GM19025 (cell line): ENCODE measurements around the gene SYNGR1.
"Not testable (repeated sequence)": the region's sequence is repeated elsewhere in the genome, so short reads cannot be mapped to it uniquely, and the experiment has no call there.

Experiments
- ATAC-seq: cut with Tn5 transposase; IDR thresholded peaks from one replicate; pipeline ENCODE4 v1.9.1; 2021; ENCODE audit warnings: mild to moderate bottlenecking, low read depth, moderate library complexity; ENCODE audit not compliant: unreplicated experiment

SYNGR1 gene

GRCh38 chr22:39349506-39349966, 255 bp upstream of the SYNGR1 start:
- ATAC-seq: no peak

DNA sequence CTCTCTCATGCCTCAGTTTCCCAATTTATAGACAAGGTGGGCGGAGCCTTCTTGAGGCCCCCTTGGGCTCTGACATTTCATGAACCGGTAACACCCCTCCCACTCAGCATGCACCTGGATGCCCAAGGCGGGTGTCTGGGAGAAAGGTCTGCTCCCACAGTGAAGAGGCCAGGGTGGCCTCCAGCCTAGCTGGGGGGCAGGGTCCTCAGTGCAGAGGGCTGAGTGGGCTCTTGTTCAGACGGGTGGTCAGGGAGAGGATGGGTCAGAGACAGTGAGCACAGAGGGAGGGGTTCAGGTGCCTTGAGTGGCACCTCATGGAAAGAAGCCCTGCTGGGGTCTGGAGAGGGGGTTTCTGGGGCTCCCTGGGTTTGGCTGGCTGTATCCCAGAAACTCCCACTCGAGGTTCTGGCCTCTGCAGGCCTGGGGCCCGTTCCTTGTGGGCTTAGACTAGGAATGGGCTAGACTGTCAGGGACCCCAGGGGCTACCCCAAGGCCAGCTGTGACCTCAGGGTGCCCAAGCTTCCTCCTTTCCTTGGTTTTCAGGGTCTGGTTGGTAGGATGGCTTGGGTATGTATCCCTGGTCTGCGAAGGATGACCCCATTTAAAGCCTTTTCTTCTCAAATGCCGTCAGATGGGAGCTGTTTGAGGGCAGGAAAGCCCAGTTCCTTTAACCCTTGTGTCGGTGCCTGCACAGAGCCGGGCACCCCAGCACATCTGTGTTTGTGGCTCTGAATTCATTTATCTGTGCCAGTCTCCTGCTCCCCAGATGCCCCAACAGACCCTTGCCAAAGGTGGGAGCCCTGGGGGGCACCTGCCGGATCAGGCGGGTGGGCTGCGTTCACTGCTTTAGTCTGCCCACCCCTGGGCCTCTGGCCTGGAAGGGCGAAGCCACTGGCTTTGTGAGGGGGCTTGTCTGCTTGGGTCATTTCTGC, 1.2 kb downstream of the SYNGR1 start:
- ATAC-seq: no peak

GRCh38 chr22:39351689-39352214, 2.0 kb downstream of the SYNGR1 start:
- no peak for ATAC-seq

DNA sequence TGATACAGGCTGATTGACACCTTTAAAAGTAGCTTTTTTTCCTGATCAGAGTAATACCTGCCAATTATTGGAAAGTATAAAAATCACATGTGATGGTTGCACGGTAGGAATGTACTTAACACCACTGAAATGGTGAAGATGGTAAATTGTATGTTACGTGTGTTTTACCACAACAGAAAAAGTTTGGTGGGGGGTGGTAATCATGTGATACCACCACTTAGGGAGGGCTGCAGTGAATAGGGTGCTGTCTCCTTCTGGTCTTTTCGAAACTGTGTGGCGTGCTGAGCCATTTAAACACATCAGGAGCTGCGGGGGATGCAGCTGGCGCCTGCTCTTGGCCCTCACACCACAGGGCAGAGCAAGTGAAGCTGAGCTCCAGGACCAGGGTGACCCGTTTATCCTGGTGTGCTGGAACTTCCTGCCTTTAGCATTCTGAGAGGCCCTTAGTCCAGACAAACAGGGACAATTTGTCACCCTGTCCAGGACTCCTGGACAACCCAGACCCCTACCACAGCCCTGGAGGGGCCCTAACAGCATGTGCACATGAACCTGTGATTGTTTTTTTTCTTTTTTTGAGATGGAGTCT, 2.6 kb downstream of the SYNGR1 start:
- no peak for ATAC-seq

GRCh38 chr22:39353346-39353745, 3.6 kb downstream of the SYNGR1 start:
- ATAC-seq: no peak

DNA sequence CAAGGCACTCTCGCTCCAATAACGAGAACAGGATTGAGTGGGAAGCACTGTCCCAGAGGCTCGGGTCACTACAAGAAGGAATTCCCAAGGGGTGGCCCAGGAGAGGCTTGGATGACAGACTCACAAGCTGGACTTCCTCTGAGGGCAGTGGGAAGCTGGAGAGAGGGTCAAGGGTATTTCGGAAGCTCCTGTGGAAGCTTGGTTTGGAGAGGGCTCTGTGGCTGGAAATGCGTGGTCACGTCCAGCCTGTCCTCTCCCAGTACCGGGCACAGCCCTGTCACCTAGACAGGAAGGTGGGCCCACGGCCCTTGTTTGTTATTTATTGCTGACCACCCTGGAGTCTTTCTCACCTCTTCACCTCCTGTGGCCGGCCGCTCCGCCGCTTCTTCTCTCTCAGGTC, 5.3 kb downstream of the SYNGR1 start:
- no peak for ATAC-seq

GRCh38 chr22:39355805-39356204, 6.0 kb downstream of the SYNGR1 start:
- ATAC-seq: not testable (repeated sequence)

GRCh38 chr22:39356464-39356863, 6.7 kb downstream of the SYNGR1 start:
- ATAC-seq: no peak

DNA sequence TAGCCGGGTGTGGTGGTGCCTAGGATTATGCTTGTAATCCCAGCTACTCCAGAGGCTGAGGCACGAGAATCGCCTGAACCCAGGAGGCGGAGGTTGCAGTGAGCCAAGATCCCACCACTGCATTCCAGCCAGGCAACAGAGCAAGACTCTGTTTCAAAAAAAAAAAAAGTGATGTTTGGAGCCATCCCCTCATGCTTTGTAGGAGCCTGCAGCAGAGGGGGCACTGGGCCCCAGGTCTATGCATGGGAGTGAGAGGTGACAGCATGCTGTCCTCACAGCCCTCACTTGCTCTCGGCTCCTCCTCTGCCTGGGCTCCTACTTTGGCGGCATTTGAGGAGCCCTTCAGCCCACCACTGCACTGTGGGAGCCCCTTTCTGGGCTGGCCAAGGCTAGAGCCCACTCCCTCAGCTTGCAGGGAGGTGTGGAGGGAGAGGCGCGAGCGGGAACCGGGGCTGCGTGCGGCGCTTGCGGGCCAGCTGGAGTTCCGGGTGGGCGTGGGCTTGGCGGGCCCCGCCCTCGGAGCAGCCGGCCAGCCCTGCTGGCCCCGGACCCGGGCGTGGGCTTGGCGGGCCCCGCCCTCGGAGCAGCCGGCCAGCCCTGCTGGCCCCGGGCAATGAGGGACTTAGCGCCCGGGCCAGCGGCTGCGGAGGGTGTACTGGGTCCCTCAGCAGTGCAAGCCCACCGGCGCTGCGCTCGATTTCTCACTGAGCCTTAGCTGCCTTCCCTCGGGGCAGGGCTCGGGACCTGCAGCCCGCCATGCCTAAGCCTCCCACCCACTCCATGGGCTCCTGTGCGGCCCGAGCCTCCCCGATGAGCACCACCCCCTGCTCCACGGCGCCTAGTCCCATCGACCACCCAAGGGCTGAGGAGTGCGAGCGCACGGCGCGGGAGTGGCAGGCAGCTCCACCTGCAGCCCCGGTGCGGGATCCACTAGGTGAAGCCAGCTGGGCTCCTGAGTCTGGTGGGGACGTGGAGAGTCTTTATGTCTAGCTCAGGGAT, 7.6 kb downstream of the SYNGR1 start:
- not testable (repeated sequence) for ATAC-seq

- not testable (repeated sequence) for ATAC-seq
These were observed 8.4 kb downstream of the SYNGR1 start for GRCh38 chr22:39358197-39358596.

GRCh38 chr22:39359659-39360195, 9.9 kb downstream of the SYNGR1 start:
- no peak for ATAC-seq

DNA sequence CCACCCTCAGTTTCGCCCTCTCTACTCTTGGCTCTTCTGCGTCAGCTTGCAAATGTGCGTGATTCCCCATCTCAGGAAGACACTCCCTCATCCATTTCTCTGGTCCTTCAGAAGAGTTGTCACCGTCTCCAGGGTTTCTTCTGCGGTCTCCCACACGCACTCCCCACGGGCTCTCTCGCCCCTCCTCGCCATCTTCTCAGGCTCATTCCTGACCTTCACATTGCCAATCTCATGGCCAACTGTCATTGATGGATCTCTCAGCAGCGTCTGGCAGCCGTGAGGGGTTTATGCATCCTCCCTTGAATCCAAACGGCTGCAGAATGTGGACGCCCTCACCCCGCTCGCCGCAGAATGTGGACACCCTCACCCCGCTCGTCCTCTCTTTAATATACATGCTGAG, 10.5 kb downstream of the SYNGR1 start:
- ATAC-seq: no peak

- no peak for ATAC-seq
These were observed 11.1 kb downstream of the SYNGR1 start for GRCh38 chr22:39360674-39361413.

- ATAC-seq: no peak
These were observed 11.7 kb downstream of the SYNGR1 start for GRCh38 chr22:39361496-39361895.

GRCh38 chr22:39362271-39362670, 12.5 kb downstream of the SYNGR1 start:
- no peak for ATAC-seq

- ATAC-seq: no peak
These were observed 13.1 kb downstream of the SYNGR1 start for GRCh38 chr22:39362932-39363331.

DNA sequence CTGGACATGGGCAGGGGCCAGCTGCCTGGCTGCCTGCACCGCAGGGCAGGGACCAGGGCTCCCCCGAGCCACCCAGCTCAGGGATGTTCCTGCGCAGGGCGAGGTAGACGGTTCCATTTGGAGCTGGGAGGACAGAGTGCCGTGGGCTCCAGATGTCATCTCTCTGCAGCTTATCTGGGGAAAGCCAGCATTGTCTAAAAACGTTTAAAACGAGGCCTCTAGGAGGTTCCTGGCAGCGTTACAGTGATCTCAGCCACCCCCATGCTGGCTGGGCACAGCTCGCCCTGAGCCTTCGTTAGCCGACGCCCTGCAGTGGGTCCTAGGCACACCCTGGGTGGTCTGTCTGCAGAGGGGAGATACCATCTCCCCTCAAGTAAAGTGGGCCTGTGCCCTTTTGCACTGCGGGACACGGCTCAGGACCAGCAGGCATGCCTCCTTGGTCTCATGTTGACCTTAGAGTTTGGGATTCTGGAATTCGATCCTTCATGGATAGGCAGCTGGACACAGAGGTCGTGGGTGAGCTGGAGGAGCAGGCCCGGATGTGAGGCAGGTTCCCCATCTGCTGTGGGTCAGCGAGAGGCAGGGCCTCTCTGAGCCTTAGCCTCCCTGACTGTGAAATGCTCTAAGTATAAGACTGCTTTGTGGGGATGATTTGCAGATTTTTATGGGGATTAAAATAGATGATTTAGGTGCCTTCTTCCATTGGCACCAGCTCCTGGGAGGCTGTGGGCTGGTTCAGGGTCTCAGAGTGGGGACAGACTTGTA, 14.1 kb downstream of the SYNGR1 start:
- ATAC-seq: no peak

DNA sequence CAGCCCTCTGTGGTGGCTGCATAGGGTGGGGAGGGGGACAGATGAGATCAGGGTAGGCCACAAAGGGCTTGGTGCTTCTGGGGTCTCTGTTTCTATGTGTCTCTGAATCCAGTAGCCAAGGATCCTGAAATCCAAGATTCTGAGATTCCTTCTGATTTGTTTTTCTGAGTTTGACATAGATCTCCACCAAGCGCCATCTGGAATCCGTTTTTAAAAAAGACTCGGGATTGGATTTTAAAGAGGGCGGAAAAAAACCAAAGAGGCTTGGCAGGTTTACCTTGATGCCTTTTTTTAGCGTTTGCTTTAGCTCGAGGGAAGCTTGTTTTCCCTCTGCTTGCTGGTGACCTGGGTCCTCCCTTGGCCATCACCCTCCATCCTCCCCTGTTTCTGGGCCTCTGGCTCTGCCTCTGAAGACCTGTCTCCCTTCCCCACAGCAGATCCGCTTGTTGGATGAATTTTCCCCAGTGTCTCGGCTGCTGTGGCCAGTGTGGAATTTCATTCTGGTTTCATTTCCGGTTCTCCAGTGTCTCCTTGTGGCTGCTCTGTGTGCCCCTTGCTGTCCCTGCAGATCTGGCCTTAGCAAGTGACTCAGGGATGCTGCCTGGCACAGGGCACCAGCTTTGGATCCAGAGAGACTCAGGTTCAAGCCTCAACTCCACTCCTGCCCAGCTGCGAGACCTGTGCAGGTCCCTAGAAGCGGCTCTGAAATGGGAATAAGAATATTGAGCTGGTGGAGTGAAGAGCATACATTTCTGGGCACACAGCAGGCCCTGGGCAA, 15.1 kb downstream of the SYNGR1 start:
- ATAC-seq: no peak
